Panc1 (cell line): ENCODE data around the gene RAP2A. TPM values are rescaled to one million over a fixed set of nuclear protein-coding genes. Genes with fewer than 3 reads are reported as not detected.

Experiments used
- ATAC-seq: fragments of 200-7000 bp; cut with Tn5 transposase; 2 replicates; pipeline ENCODE4 v1.9.1; 2020; ENCODE audit warnings: mild to moderate bottlenecking, moderate library complexity
- BruUV-seq: library from RNA; stranded (reverse); fragments of 400-500 nt; replicated peaks from 2 replicates; lab custom pipeline; 2021; lab: Mats Ljungman, UMichigan
- CTCF ChIA-PET: fragments of 300-600 bp; sonication (Branson Sonifier 250); formaldehyde crosslinking; loops from one replicate; lab custom pipeline; 2022; ENCODE audit warnings: antibody characterized with exemption; lab: Charles Lee
- POLR2A ChIA-PET: fragments of 300-600 bp; sonication (Branson Sonifier 250); formaldehyde crosslinking; loops from one replicate; lab custom pipeline; 2022; ENCODE audit warnings: antibody characterized with exemption; lab: Charles Lee
- DNase-seq: peaks from one replicate; pipeline ENCODE4 v3.0.0-alpha.2; 2010; ENCODE audit warnings: low read depth, low spot score
- H3K27ac ChIP-seq: 2 replicates; pipeline ENCODE4 v1.5.1; 2011; ENCODE audit warnings: mild to moderate bottlenecking, low read length, inconsistent platforms
- H3K27me3 ChIP-seq: fragments of 200-500 bp; sonication (Bioruptor generic); 2 replicates; pipeline ENCODE4 v1.6.0; 2014; ENCODE audit warnings: low read length, inconsistent platforms; ENCODE audit not compliant: control insufficient read depth, insufficient read depth
- H3K36me3 ChIP-seq: fragments of 200-500 bp; sonication (Bioruptor generic); 2 replicates; pipeline ENCODE4 v1.5.1; 2014; ENCODE audit warnings: inconsistent platforms, mild to moderate bottlenecking, low read length, moderate library complexity; ENCODE audit not compliant: control insufficient read depth, insufficient read depth
- H3K4me1 ChIP-seq: 2 replicates; pipeline ENCODE4 v1.5.1; 2011; ENCODE audit warnings: inconsistent platforms, mild to moderate bottlenecking, low read length, moderate library complexity; ENCODE audit not compliant: control insufficient read depth, insufficient read depth
- H3K4me3 ChIP-seq, 2 experiments: 2 replicates each; pipeline ENCODE4 v1.5.1; 2011 to 2012; ENCODE audit warnings: low read depth in 2 of 2, low read length in 2 of 2, mild to moderate bottlenecking in 2 of 2, inconsistent platforms in 1 of 2, moderate library complexity in 1 of 2
- H3K9me3 ChIP-seq: fragments of 200-500 bp; sonication (Bioruptor generic); 2 replicates; pipeline ENCODE4 v1.5.1; 2014; ENCODE audit warnings: low read depth, mild to moderate bottlenecking, inconsistent platforms, low read length, moderate library complexity; ENCODE audit not compliant: control insufficient read depth, insufficient read depth
- CTCF ChIP-seq: fragments of 450-650 bp; IDR thresholded peaks from 2 replicates; pipeline ENCODE4 v1.5.1; 2017; ENCODE audit warnings: mild to moderate bottlenecking
- POLR2AphosphoS5 ChIP-seq: IDR thresholded peaks from 2 replicates; pipeline ENCODE4 v1.6.1; 2012; ENCODE audit warnings: mild to moderate bottlenecking, low read depth, low read length, moderate library complexity
- REST ChIP-seq, 2 experiments: IDR thresholded peaks; 2 replicates each; pipeline ENCODE4 v1.6.1; 2011 to 2012; ENCODE audit warnings: low read depth in 2 of 2, control low read depth in 1 of 2, low read length in 1 of 2, mild to moderate bottlenecking in 1 of 2, moderate library complexity in 1 of 2; ENCODE audit not compliant: insufficient read depth in 1 of 2
- SIN3A ChIP-seq: IDR thresholded peaks from 2 replicates; pipeline ENCODE4 v1.6.1; 2012; ENCODE audit warnings: low read depth, mild to moderate bottlenecking, low read length, moderate library complexity, borderline replicate concordance; ENCODE audit not compliant: insufficient read depth
- TCF7L2 ChIP-seq: IDR thresholded peaks from 2 replicates; pipeline ENCODE4 v1.6.1; 2011; ENCODE audit warnings: mild to moderate bottlenecking, low read depth, low read length, inconsistent platforms
- in situ Hi-C: cut with HindIII; loops from 2 replicates; pipeline ENCODE4 v1.10.0; 2016; ENCODE audit warnings: low sequenced_read_pairs, low pct_unique_long_range_greater_than_20kb
- intact Hi-C: fragments of 100-400 bp; cut with micrococcal nuclease; formaldehyde crosslinking; loops from one replicate; pipeline ENCODE4 v1.10.0; 2022; ENCODE audit not compliant: unreplicated experiment
- total RNA-seq: library from RNA; stranded (reverse); gene quantifications from one replicate; pipeline ENCODE4 v1.2.1, GENCODE V29; 2021; ENCODE audit not compliant: unreplicated experiment

Gene RAP2A
- total RNA-seq, 1 experiment from 2014 or later, result 44.3 TPM

- ChIA-PET POLR2A (no interaction called here), CTCF (no interaction called here)
- BruUV-seq, result no TSS peak
- Histone ChIP-seq H3K27me3 (no peaks in the 10 kb centered on the region), H3K9me3 (no peaks in the 10 kb centered on the region), H3K4me1 (no peaks in the 10 kb centered on the region), H3K36me3 (no peaks in the 10 kb centered on the region), H3K4me3 (no peak overlapping the region), H3K27ac (no peak overlapping the region)
- ATAC-seq, result no peak
- no peak for DNase-seq
- no peak for TF ChIP-seq CTCF
- TF ChIP-seq SIN3A, result no peak
- no peak for TF ChIP-seq POLR2AphosphoS5
- no peak for TF ChIP-seq TCF7L2
- no peak for TF ChIP-seq REST (IDR thresholded peaks at IDR 0.05; ENCODE audit: insufficient read depth in 1 of 2, low read depth in 2 of 2, low read length in 1 of 2)
- in situ Hi-C loops, result no loop called here
- intact Hi-C loops, result no loop called here
Observed at GRCh38 chr13:97512732-97513131, 78.8 kb downstream of the RAP2A start.

- CTCF ChIA-PET, result no interaction called here
- intact Hi-C loops, result no loop called here
Observed at GRCh38 chr13:97515643-97516042, 81.7 kb downstream of the RAP2A start.

More at GRCh38 chr13:97515643-97516042, 81.7 kb downstream of the RAP2A start:
- TF ChIP-seq POLR2AphosphoS5 (no peak), CTCF (no peak), TCF7L2 (no peak), REST (IDR thresholded peaks at IDR 0.05; ENCODE audit: insufficient read depth in 1 of 2, low read depth in 2 of 2, low read length in 1 of 2) (no peak), SIN3A (no peak)
- no peak overlapping the region for H3K4me3 ChIP-seq
- DNase-seq, result no peak
- no TSS peak for BruUV-seq
- no peaks in the 10 kb centered on the region for H3K4me1 ChIP-seq
- H3K36me3 ChIP-seq, result no peaks in the 10 kb centered on the region
- POLR2A ChIA-PET, result no interaction called here
- H3K9me3 ChIP-seq, result no peaks in the 10 kb centered on the region
- H3K27ac ChIP-seq, result no peak overlapping the region
- in situ Hi-C loops, result no loop called here
- ATAC-seq, result no peak
- H3K27me3 ChIP-seq, result no peaks in the 10 kb centered on the region
